Mesendoderm (in vitro differentiated cells): Measurements from ENCODE around the gene ATN1.
"Not testable (repeated sequence)": the region's sequence is repeated elsewhere in the genome, so short reads cannot be mapped to it uniquely, and the experiment has no call there.

Experiments used
- DNase-seq: peaks from one replicate; pipeline ENCODE4 v3.0.0; 2013
- H2AK5ac ChIP-seq: 2 replicates; pipeline ENCODE4 v1.6.1; 2013; ENCODE audit warnings: low read length, inconsistent platforms
- H2BK120ac ChIP-seq: 2 replicates; pipeline ENCODE4 v1.6.1; 2013; ENCODE audit warnings: low read depth, mild to moderate bottlenecking, low read length, moderate library complexity, mixed read lengths
- H2BK15ac ChIP-seq: replicated peaks from 2 replicates; pipeline ENCODE4 v1.6.1; 2013; ENCODE audit warnings: low read depth, mild to moderate bottlenecking, moderate library complexity
- H2BK5ac ChIP-seq: 2 replicates; pipeline ENCODE4 v1.6.1; 2013; ENCODE audit warnings: low read length, inconsistent platforms
- H3K18ac ChIP-seq: 2 replicates; pipeline ENCODE4 v1.6.1; 2013; ENCODE audit warnings: mild to moderate bottlenecking, low read length, mixed read lengths
- H3K23ac ChIP-seq: one replicate; pipeline ENCODE4 v1.6.1; 2013; ENCODE audit warnings: low read length
- H3K27ac ChIP-seq: 2 replicates; pipeline ENCODE4 v1.5.1; 2013; ENCODE audit warnings: low read depth, mild to moderate bottlenecking, inconsistent platforms, low read length, moderate library complexity
- H3K27me3 ChIP-seq: 2 replicates; pipeline ENCODE4 v1.6.1; 2013; ENCODE audit warnings: low read length, control low read depth, mild to moderate bottlenecking, inconsistent platforms; ENCODE audit not compliant: insufficient read depth, poor library complexity
- H3K36me3 ChIP-seq: 2 replicates; pipeline ENCODE4 v1.6.1; 2013; ENCODE audit warnings: low read length, inconsistent platforms; ENCODE audit not compliant: control insufficient read depth, insufficient read depth
- H3K4ac ChIP-seq: one replicate; pipeline ENCODE4 v1.6.1; 2013; ENCODE audit warnings: low read depth, mild to moderate bottlenecking, low read length, moderate library complexity
- H3K4me1 ChIP-seq: 2 replicates; pipeline ENCODE4 v1.6.1; 2013; ENCODE audit warnings: low read depth, low read length, inconsistent platforms; ENCODE audit not compliant: control insufficient read depth
- H3K4me2 ChIP-seq: 2 replicates; pipeline ENCODE4 v1.6.1; 2013; ENCODE audit warnings: low read length
- H3K4me3 ChIP-seq: 2 replicates; pipeline ENCODE4 v1.5.1; 2013; ENCODE audit warnings: mild to moderate bottlenecking, low read length
- H3K56ac ChIP-seq: one replicate; pipeline ENCODE4 v1.6.1; 2013; ENCODE audit warnings: low read length
- H3K79me1 ChIP-seq: 2 replicates; pipeline ENCODE4 v1.6.1; 2013; ENCODE audit warnings: low read length, inconsistent platforms
- H3K79me2 ChIP-seq: 2 replicates; pipeline ENCODE4 v1.6.1; 2013; ENCODE audit warnings: mild to moderate bottlenecking, low read length; ENCODE audit not compliant: control insufficient read depth, insufficient read depth
- H3K9ac ChIP-seq: 2 replicates; pipeline ENCODE4 v1.6.1; 2013; ENCODE audit warnings: low read length, inconsistent platforms
- H4K5ac ChIP-seq: one replicate; pipeline ENCODE4 v1.6.1; 2013; ENCODE audit warnings: low read length
- H4K8ac ChIP-seq: one replicate; pipeline ENCODE4 v1.6.1; 2013; ENCODE audit warnings: low read depth, mild to moderate bottlenecking, control low read depth, low read length, moderate library complexity
- WGBS: extraction: QIAGEN DNeasy Blood & Tissue Kit; methylation state at CpG from one replicate; pipeline ENCODE4 v1.1.7; 2013; ENCODE audit warnings: low lambda C conversion rate, missing lambda C conversion rate; ENCODE audit not compliant: insufficient coverage; ENCODE audit errors: extremely low coverage; 5-methylcytosine and 5-hydroxymethylcytosine counted together

The ATN1 gene

DNA sequence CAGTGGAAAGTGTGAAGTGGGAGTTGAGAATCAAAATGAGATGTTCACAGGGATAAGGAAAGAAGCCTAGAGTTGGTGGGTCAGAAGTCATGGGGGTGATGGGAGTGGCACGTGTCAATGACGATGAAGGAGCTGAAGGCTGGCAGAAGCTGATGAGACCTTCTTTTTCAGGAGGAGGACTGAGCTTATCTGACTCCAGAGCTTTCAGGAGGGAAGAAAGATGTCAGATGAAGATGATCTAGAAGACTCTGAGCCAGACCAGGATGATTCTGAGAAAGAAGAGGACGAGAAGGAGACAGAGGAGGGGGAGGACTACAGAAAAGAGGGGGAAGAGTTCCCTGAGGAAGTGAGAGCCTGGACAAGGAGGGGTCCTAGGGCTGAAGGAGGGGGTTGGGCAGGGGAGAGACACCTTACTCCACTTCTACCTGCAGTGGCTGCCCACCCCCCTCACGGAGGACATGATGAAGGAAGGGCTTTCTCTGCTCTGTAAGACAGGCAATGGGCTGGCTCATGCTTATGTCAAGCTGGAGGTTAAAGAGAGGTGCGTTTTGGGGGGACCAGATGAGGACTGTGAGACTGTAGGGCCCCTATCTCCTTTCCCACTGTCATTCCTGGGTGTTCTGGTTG lies 22.2 kb upstream of the ATN1 start:
- Histone ChIP-seq H3K56ac (peak overlapping the region; percentile 78), H2BK5ac (no peak overlapping the region), H2AK5ac (no peak overlapping the region), H3K79me2 (no peaks in the 10 kb centered on the region), H3K79me1 (no peaks in the 10 kb centered on the region), H3K4me3 (no peak overlapping the region), H3K4ac (no peak overlapping the region), H2BK15ac (no peak overlapping the region), H3K18ac (no peak overlapping the region), H2BK120ac (no peak overlapping the region), H3K27ac (no peak overlapping the region), H3K9ac (peak overlapping the region; percentile 69), H4K8ac (no peak overlapping the region), H3K36me3 (no peaks in the 10 kb centered on the region), H3K4me1 (peaks cover 2% of the 10 kb centered on the region), H3K27me3 (no peaks in the 10 kb centered on the region), H4K5ac (no peak overlapping the region), H3K23ac (no peak overlapping the region), H3K4me2 (peak overlapping the region; percentile 61)
- DNase-seq, result no peak
- WGBS, result no CpG with 5 or more reads among the region's 5 CpGs

GRCh38 chr12:6908141-6908540 lies 19.6 kb upstream of the ATN1 start:
- DNase-seq, H4K5ac ChIP-seq, H2BK5ac ChIP-seq, H3K36me3 ChIP-seq, H3K4me2 ChIP-seq, H2BK15ac ChIP-seq, H3K4ac ChIP-seq, H4K8ac ChIP-seq, H3K4me1 ChIP-seq, H3K27ac ChIP-seq, H2AK5ac ChIP-seq, H3K4me3 ChIP-seq, H3K18ac ChIP-seq, H3K79me2 ChIP-seq, H3K23ac ChIP-seq, H3K56ac ChIP-seq, H3K79me1 ChIP-seq, H3K27me3 ChIP-seq, H3K9ac ChIP-seq, H2BK120ac ChIP-seq: not testable (repeated sequence)
- no CpG with 5 or more reads among the region's 11 CpGs for WGBS

DNA sequence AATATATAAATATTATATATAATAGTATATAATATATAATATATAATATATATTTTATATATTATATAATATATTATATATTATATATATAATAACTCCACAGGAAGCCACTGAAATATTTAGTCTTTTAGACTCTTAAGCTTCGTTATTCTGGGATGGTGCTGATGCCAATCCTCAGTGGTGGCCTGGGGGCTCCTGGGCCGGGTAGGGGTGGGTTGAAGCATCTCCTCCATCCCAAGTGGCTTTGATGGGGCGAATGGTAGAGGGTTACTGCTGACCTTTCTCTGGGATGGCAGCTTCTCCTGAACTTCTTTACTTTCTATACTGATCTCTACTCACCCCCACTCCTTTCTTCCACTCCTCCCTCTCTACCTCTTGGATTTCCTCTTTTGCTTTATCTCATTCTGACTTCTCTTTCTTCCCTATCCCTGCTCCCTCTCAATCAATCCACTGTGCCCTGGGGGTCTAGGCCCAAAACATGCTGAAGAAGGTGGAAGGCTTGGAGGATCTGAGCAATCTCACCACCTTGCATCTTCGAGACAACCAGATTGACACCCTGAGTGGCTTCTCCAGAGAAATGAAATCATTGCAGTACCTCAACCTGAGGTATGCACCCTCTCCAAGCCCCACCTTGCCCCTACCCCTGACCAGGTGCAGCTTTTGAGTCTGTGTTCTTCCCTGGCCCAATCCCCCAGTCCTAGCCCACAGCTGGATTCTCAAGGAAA lies 18.2 kb upstream of the ATN1 start:
- no peaks in the 10 kb centered on the region for H3K79me2 ChIP-seq
- H3K4me1 ChIP-seq, result peaks cover 2% of the 10 kb centered on the region
- no peak overlapping the region for H2AK5ac ChIP-seq
- no peak overlapping the region for H3K4me3 ChIP-seq
- no CpG with 5 or more reads among the region's 4 CpGs for WGBS
- no peak overlapping the region for H4K8ac ChIP-seq
- no peaks in the 10 kb centered on the region for H3K36me3 ChIP-seq
- H3K4me2 ChIP-seq, result no peak overlapping the region
- no peaks in the 10 kb centered on the region for H3K27me3 ChIP-seq
- no peak overlapping the region for H2BK5ac ChIP-seq
- no peak for DNase-seq
- no peak overlapping the region for H3K56ac ChIP-seq
- no peak overlapping the region for H2BK120ac ChIP-seq
- no peak overlapping the region for H2BK15ac ChIP-seq
- H3K79me1 ChIP-seq, result no peaks in the 10 kb centered on the region
- no peak overlapping the region for H3K23ac ChIP-seq
- no peak overlapping the region for H4K5ac ChIP-seq
- no peak overlapping the region for H3K27ac ChIP-seq
- H3K18ac ChIP-seq, result no peak overlapping the region
- H3K9ac ChIP-seq, result no peak overlapping the region
- no peak overlapping the region for H3K4ac ChIP-seq

DNA sequence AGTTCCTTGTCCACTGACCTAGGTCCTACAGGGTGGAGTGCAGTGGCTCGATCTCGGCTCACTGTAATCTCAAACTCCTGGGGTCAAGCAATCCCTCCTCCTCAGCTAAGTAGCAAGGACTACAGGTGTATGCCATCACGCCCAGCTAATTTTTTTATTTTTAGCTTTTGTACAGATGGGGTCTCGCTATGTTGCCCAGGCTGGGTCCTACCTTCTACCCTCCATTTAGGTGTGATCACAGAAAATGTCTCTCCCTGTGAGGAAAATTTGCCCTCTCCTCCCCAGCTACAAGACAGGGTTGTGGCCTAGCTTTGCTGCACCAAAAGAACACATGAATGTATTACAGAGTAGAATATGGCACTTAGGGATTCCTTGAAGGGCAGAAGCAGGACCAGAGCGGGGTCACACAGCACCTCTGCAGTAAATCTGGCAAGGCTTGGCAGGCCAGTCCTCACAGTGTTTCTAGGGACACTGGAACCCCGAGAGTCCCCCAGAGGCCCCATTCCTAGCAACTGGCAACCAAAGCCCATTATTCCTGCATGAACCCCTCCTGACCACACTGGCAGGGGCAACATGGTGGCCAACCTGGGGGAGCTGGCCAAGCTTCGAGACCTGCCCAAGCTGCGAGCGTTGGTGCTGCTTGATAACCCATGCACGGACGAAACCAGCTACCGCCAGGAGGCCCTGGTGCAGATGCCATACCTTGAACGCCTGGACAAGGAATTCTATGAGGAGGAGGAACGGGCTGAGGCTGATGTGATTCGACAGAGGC lies 15.4 kb upstream of the ATN1 start:
- Histone ChIP-seq H3K27ac (no peak overlapping the region), H3K27me3 (no peaks in the 10 kb centered on the region), H3K36me3 (no peaks in the 10 kb centered on the region), H3K4ac (no peak overlapping the region), H3K56ac (no peak overlapping the region), H3K79me2 (no peaks in the 10 kb centered on the region), H2BK120ac (no peak overlapping the region), H3K79me1 (peaks cover 3% of the 10 kb centered on the region), H3K4me1 (peaks cover 5% of the 10 kb centered on the region), H2BK5ac (no peak overlapping the region), H3K23ac (no peak overlapping the region), H3K4me3 (no peak overlapping the region), H2BK15ac (no peak overlapping the region), H4K5ac (no peak overlapping the region), H3K4me2 (no peak overlapping the region), H4K8ac (no peak overlapping the region), H3K18ac (no peak overlapping the region), H3K9ac (no peak overlapping the region), H2AK5ac (no peak overlapping the region)
- WGBS, result no CpG with 5 or more reads among the region's 15 CpGs
- DNase-seq, result no peak

DNA sequence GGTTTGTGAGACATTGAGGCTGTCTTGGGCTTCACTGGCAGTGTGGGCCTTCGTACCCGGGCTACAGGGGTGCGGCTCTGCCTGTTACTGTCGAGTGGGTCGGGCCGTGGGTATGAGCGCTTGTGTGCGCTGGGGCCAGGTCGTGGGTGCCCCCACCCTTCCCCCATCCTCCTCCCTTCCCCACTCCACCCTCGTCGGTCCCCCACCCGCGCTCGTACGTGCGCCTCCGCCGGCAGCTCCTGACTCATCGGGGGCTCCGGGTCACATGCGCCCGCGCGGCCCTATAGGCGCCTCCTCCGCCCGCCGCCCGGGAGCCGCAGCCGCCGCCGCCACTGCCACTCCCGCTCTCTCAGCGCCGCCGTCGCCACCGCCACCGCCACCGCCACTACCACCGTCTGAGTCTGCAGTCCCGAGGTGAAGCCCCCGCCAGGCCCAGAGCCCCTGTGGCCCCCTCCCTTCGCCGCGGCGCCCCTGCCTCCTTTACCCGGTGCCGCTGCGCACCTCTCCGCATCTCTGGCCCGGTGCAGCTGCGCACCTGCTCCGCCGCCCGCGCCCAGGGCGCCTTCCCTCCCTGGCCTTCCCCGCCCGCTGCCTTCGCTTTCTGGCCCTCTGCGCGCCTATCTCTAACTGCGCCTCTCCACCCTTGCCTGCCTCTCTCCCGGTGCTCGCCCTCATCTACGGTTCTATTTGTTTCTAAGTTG lies 13.4 kb upstream of the ATN1 start, which contains the start of gene ENO2:
Gene ENO2 (plus strand): TSS at position 335 of the 701 bp plus-strand sequence. CDS start 1,253 bp downstream, outside the sequence.
- no peak within 1 kb of the TSS for H3K27ac ChIP-seq
- H2AK5ac ChIP-seq, result no peak within 1 kb of the TSS
- H3K4me3 ChIP-seq, result peak within 1 kb of the TSS; percentile 42
- peak within 1 kb of the TSS; percentile 75 for H3K9ac ChIP-seq
- peak; percentile 48 for DNase-seq
- peak within 1 kb of the TSS; percentile 19 for H3K18ac ChIP-seq
- peaks cover 3% of the 10 kb centered on the region for H3K79me1 ChIP-seq
- H3K4me2 ChIP-seq, result peak within 1 kb of the TSS; percentile 92
- WGBS, result no CpG with 5 or more reads among the region's 68 CpGs
- H4K5ac ChIP-seq, result no peak within 1 kb of the TSS
- peak within 1 kb of the TSS; percentile 67 for H3K23ac ChIP-seq
- H3K4ac ChIP-seq, result peak within 1 kb of the TSS; percentile 20
- peak within 1 kb of the TSS; percentile 83 for H3K56ac ChIP-seq
- no peak within 1 kb of the TSS for H4K8ac ChIP-seq
- no peak within 1 kb of the TSS for H2BK15ac ChIP-seq
- no peaks in the 10 kb centered on the region for H3K79me2 ChIP-seq
- H2BK120ac ChIP-seq, result no peak within 1 kb of the TSS
- H3K27me3 ChIP-seq, result no peaks in the 10 kb centered on the region
- peaks cover 5% of the 10 kb centered on the region for H3K4me1 ChIP-seq
- no peak within 1 kb of the TSS for H2BK5ac ChIP-seq
- H3K36me3 ChIP-seq, result peaks cover 2% of the 10 kb centered on the region
